HTERT RPE-1 (cell line): ENCODE results near the gene PTGES3.
"Not testable (repeated sequence)": the region's sequence is repeated elsewhere in the genome, so short reads cannot be mapped to it uniquely, and the experiment has no call there.

Source experiments
- in situ Hi-C: fragments of 300-500 bp; cut with MboI; formaldehyde crosslinking; loops from 4 replicates; pipeline ENCODE4 v1.14.3; 2020; ENCODE audit warnings: low sequenced_read_pairs

The PTGES3 gene

DNA sequence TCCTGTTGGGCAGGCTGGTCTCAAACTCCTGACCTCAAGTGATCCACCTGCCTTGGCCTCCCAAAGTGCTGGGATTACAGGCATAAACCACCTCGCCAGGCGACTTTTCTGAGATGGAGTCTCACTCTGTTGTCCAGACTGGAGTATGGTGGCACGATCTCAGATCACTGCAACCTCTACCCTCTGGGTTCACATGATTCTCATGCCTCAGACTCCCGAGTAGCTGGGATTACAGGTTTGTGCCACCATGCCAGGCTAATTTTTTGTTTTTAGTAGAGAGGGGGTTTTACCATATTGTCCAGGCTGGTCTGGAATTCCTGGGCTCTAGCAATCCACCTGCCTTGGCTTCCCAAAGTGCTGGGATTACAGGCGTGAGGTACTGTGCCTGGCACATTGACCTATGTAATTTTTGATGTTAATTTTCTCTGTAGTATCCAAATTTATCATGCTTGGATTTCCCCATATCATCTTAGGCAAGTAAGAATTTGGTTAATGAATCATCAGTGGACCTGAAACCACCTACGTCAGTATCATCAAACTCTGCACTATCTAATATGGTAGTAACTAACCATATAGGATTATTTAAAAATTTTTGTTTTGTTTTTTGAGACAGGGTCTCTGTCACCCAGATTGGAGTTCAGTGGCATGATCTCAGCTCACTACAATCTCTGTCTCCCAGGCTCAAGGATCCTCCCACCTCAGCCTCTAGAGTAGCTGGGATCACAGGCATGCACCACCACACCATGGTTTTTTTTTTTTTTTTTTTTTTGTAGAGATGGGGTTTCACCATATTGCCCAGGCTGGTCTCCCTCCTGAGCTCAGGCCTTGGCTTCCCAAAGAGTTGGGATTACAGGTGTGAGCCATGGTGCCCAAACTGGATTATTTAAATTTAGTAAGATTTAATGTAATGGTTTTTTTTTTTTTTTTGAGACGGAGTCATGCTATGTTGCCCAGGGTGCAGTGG, 30.4 kb downstream of the PTGES3 start:
- in situ Hi-C loops: no loop called here

DNA sequence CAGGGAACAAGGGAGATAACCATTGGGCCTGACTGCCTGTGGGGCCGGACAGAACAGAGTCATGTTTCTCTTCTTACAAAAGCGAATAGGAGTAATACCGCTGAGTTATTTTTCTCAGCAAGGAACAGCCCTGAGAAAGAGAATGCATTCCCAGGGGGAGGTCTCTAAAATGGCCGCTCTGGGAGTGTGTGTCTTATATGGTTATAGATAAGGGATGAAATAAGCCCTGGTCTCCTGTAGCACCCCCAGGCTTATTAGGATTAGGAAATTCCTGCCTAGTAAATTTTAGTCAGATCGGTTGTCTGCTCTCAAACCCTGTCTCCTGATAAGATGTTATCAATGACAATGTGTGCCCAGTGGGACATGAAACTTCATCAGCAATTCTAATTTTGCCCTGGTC, 34.3 kb downstream of the PTGES3 start:
- in situ Hi-C loops: not testable (repeated sequence)

DNA sequence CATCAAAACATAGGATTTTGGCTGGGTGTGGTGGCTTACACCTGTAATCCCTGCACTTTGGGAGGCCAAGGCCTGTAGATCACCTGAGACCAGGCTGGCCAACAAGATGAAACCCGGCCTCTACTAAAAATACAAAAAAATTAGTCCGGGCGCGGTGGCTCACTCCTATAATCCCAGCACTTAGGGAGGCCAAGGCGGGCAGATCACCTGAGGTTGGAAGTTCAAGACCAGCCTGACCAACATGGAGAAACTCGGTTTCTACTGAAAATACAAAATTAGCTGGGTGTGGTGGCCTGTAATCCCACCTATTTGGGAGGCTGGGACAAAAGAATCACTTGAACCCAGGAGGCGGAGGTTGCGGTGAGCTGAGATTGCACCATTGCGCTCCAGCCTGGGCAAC, 40.1 kb downstream of the PTGES3 start:
- in situ Hi-C loops: not testable (repeated sequence)

DNA sequence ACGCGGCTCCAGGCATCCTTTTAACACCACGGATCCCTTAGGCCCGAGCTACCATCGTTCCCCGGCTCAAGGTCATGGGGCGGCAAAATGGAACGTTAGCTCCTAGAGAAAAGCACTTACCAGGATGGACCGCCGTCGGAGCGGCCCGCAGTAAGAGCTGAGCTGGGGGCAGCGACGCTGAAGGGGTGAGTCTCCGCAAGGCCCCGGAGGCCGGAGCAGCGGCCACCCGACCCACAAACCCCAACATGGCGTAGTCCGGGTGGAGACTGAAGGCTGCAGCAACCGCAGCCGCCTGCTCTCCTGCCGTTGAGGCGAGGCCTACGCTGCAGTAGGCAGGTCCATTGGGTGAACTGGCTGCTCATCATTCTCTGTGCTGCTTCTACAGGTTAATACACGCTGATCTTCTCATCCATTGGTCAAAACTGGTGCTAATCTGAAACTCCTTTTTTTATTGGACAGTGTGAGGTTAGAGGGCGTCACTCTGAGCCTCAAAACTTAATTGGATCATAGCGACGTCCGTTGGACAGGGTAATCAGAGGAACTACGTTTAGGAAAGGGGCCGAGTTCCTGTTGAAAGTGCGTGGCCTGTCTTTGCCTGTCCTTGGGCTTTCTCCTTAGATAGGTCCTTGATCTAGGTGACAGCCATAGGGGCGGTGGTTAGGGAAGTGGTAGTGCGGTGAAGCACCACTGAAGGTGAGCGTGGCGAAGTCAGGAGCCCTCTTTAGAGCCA, 42.2 kb downstream of the PTGES3 start, which contains the start of gene ATP5F1B:
TSS of gene ATP5F1B (minus strand) at position 268 of the 730 bp plus-strand sequence. CDS start at position 247, 21 bp downstream.
- in situ Hi-C loops: no loop called here

DNA sequence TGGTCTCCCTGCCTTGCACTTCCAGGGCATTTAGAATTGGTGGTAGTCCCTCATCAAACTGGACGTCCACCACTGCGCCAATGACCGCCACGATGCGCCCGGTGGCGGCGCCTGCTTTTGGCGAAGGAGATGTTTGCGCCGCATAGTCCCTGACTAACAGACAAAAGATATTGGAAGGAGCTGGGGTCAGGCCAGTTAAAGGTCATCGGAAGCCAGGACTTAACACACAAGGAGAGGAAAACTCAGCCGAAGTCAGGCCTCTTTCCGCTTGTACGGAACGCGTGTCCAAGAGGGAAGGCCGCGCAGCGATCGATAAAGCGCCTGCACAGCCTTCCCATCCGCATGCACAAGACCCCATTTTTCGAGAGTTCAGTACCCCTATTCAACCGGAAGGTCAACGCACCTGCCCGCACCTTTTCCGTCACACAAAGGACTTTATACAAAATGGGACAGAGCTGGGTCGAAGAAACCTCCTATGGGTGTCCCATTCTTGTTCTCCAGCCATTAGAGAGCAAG, 42.8 kb downstream of the PTGES3 start:
- in situ Hi-C loops: no loop called here

DNA sequence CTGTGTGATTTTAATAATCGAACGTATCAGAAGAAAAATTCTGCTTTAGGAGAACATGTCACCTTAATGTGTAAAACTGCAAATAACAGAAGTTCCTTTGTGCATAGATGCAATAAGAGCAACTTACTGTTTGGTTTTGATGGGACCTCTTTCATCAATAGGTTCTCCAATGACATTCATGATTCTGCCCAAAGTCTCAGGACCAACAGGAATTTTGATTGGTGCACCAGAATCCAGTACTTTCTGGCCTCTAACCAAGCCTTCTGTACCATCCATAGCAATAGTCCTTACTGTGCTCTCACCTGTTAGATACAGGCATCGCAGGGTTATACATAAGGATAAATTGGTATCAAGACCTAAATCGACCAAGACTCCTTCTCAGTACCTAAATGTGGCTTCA, 43.4 kb downstream of the PTGES3 start:
- in situ Hi-C loops: no loop called here

DNA sequence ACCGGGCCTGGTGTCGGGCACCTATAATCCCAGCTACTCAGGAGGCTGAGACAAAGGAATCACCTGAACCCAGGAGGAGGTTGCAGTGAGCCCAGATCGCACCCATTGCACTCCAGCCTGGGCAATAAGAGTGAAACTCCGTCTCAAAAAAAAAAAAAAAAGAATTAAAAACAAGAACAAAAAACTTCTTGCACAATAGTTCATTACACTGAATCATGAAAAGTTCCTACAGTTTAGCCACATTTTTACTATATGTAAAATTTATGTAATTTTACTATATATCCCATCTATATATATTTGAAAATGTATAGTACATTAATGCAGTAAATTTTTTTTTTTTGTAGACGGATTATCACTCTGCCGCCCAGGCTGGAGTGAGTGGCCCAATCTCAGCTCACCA, 46.9 kb downstream of the PTGES3 start:
- in situ Hi-C loops: no loop called here

DNA sequence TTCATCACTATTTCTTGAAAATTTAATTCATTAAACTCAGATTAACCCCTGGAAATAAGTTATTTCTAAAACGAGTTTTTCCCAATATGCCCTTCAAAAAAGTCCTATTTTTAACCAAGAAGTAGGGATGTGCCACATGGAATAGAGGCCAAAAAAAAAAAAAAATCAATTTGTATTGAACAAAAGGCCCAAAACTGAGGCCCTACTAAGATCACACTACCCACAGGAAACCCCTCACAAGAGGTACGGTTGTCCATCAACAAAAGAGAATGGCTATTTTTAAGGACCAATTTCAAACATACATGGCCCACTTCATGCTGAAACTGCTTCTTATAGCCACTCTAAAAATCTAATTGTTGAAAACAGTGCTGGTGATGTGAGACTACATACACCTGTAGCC, 50.5 kb downstream of the PTGES3 start:
- in situ Hi-C loops: no loop called here

DNA sequence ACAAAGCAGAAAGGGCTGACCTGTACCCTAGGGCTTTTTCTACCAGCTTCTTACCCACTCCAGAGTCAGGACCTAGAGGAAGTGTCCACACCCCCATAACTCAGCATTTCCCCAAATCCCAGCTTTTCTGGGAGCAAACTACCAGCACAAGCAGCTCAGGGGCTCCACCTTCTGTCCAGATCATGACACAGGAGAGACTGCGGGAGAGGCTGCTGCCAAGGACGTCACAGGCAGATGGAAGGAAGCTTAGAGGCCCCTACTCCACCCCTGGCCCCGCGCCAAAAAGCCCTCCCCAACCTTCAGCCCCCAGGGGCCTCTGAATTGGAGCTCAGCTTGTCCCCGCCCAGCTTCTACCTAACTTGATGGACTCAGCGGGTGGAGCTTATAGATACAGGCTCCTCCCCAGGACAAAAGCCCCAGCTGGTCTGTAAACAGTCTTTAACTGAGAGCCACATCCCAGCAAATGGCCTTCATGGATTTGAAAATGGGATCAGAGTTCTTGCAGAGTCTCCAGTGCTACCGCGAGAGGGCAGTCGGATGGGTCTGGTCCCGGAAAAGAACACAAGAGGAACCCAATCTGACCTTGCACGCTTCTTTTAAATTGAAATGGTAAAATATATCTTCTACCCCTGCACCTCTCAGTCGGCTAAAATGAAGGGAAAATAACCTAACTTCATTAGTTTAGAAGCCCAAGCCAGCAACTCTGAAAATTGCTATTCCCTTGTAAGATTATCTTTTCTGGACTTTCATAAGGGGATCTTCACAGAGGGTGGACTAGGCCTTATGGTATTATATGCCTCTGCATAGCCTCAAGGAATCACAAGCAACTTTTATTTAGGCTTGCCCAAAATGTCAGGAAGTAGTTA, 51.2 kb downstream of the PTGES3 start:
- in situ Hi-C loops: no loop called here

DNA sequence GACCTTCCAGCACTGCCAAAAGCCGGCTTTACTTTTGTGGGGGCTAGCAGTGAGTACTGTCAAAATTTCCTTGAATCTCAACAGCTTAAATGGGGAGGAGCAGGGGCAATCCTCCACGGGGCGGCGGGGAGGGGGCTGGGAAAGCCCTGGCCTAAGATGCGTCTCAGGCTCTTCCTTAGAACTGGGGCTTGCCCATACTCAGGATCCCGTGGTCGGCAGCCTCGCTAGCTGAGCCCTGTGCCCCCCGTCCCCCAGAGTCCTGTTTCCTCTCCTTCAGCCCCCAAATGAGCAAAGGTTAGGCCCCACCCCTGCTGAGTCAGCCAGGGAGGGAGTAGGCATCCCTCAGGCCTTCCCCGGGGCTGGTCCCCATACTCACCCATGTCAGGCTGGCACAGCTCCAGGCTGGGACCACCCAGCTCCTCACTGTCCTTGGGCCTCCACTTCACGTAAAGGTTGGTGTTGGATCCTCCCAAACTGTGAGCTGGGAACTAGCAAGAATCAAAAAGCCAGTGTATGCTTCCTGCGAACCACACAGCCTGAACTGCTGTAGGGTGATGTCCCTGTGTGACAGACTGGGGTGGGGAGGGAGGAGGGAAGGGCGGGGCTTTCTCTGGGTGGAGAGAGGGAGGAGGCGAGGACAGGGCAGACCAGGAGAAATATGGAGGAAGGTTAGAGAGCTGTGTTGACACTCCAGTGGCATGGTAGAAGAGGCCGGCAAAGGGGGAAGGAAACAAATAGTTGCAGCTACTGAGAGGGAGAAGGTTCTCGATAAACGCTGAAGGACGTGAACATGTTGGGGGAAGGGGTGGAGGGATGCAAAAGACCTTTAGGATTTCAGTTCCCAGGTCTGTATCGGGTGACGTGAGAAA, 52.0 kb downstream of the PTGES3 start:
- in situ Hi-C loops: no loop called here

DNA sequence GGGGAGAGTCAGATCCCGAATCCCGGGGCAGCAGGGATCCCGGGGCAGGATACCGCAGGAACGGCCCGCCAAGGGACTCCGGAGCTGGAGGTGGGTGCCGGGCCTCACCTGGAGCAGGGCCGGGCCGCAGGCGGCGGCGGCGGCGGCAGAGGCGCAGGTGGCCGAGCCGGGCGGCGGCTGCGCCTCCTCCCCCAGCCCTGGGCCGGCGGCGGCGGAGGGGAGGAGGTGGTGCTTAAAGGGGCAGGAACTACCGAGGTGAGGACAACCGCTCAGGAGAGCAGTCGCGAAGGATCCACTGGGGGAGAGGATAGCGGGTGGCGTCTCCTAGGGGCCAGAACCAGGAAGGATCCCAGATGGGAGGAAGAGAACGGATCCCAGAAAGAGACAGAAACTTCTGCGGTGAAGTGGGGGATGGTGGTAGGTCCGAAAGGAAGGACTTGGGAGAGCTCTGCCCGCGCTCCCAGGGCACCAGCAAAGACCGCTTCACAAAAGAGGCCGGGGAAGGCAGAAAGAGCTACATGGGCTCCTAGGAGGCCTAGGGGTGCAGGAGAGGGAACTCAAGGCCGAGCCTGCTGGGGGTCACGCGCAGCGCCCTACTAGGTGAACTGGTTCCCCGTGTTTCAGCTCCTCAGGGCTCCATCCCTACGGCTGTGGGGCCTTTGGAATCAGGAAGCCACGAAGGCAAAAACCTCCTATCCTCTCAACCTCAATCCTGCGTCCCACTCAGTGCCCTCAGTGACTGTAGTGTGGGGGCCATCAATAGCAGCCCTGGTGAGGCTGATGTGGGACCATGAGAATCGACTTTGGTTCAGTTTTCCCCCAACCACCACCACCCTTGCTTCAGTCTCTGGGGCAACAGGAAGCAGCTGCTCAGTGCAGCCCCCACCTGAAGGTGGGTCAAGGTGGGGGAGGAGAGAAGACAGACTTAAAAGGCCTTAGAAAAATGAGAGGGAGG, 53.0 kb downstream of the PTGES3 start:
- in situ Hi-C loops: no loop called here

DNA sequence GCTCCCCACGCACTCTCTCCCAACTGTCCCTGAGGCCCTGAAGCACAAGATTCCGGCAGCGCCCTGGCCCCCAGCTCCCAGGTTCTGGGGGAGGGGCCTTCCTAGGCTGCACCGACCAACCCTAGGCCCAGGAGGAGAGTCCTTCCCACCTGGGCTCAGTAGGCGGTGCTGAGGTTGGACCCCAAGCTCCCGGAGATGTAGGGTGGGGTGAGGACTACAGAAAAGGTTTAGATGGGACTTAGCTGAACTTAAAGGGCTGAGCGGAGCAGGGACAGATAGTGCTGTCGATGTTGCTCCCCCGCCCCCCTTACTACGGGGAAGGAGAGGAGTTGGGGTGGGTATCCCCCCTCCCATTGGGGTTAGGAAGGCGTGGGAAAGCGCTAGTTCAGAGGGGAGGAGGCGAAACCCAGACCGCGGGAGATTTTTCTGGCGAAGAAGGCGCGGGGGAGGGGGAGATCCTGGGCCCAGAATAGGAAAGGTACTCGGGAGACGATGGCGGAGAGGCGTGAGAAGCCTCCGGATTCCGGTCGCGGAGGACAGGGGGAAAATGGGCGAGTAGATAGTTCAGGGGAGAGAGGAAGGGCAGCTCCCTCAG, 53.7 kb downstream of the PTGES3 start:
- in situ Hi-C loops: no loop called here

DNA sequence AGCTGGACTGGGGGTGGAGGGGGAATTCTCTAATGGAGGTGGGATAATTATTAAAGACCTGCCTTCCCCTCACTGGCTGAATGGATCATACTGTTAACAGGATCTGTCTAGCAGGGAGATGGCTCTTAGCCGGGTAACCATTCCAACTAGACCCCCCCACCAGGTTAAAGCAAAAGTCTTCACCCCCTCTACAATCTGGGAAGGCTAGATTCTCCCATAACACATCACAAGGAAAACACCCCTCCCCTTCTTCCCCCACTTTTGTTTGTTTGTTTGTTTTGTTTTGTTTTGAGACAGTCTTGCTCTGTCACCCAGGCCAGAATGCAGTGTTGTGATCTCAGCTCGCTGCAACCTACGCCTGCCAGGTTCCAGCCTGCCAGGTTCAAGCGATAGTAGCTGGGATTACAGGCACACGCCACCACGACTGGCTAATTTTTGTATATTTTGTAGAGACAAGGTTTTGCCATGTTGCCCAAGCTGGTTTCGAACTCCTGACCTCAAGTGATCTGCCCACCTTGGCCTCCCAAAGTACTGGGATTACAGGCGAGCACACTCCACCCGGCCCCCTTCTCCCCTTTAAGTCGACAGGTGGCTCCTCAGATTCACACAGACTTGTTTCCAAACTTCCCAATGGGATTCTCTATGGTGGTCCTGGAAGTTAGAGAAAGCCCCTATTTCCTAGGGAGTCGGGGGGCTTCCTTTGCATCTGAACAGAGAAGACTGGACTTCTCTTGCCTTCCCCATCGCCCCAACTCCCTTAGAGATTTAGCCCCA, 54.4 kb downstream of the PTGES3 start:
- in situ Hi-C loops: no loop called here

DNA sequence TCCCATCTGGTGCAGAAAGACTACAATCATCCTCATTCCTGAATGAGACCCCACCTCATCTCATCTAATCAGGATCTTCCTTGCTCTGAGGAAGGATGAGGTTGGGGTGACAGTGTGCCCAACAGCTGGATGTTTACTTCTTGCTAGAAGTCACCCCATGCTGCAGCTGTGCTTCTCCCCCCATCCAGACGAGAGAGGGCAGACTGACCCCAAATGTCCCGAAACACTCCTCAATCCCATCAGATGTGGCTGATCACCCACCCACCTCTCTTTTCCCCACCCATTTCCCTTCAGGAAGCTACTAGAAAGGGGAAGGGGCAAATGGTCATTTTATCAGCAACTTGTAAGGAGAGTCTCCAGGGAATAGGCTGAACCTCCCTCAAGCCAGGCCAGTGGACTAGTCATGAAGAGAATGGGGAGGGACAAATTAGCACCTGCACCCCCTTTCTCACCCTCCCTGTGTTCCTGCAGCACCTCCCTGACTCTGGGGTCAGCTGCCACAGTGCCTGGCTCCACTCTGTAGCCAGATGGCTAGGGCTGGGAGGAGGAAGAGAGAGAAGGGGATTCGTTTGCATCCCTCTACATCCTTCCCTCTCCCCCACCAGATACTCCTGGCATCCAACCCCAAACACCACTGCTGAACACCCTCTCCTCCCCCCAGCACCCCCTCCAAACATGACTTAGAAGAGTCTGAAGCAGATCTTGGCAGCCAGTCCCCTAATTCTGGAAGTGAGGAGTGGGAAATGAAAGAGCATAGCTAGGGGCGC, 55.2 kb downstream of the PTGES3 start:
- in situ Hi-C loops: no loop called here

DNA sequence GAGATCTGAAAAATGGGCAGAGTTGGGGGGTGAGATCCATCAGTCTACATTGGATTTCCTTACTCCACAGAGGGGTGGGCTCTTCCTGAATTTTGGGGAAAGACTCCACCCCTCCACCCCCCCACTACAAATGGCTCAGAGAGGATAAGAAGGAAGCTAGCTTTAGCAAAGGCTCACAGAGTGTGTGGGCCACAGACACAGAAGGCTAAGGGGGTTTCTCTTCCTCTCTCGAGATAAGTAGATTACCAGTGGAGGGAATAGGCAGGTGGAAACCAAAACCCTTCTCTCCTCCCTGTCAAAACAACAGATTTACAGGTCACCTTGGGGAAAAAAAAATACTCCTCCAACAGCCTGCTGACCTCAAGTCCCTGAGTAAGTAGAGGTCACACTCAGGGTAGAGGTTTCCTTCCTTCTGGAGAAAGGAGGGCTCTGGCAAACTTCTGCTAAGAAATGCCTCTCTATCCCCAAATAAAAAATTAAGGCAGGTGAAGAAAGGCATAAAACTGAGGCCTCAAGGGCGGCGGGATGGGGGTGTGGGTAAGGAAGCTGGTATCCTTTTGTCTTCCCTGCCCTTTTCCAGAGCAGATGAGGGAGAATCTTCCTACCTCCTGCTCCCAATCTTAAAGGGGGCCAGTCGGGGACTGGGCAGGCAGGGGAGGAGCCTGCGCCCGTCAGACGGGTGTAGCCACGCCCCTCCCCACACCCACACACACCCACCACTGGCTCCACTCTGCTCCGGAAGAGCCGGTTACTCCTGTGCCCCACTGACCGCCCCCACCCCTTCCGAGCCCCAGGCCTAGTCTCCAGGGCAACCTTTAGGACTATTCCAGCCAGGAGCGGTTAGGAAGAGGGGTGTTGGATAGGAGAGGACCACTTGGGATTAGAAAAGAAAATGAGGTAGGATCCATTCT, 56.0 kb downstream of the PTGES3 start:
- in situ Hi-C loops: no loop called here

DNA sequence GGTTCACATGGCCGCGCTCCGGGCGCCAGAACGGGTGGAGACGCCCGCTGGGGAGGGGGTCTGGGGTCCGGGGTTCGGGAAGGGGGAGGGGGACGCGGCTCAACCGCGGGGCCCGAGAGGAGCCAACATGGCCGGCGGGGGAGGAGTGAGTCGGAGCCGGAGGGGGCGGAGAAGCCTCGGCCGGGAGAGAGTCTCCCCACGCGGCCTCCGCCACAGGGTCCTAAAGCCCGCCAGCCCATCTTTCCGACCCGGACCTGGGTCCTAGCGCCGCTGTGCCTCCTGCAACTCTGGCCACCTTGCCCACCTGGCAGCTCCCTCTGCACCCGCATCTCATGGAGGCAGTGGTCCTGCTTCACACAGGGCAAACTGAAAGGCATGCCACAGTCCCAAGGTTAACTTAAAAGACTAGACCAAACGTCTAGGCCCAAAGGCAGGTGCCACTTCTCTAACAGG, 57.9 kb downstream of the PTGES3 start, which contains the start of gene BAZ2A:
TSS of gene BAZ2A (minus strand) at position 147 of the 453 bp plus-strand sequence. CDS start 12,796 bp downstream, outside the sequence.
- in situ Hi-C loops: no loop called here
